ENCODE results near the gene TEX28. TPM values are rescaled to one million over a fixed set of nuclear protein-coding genes. Genes with fewer than 3 reads are reported as not detected.
"Not testable (repeated sequence)": the region's sequence is repeated elsewhere in the genome, so short reads cannot be mapped to it uniquely, and the experiment has no call there.

The TEX28 gene
- total and polyA plus RNA-seq, 2 experiments from 2014 or later: not detected

DNA sequence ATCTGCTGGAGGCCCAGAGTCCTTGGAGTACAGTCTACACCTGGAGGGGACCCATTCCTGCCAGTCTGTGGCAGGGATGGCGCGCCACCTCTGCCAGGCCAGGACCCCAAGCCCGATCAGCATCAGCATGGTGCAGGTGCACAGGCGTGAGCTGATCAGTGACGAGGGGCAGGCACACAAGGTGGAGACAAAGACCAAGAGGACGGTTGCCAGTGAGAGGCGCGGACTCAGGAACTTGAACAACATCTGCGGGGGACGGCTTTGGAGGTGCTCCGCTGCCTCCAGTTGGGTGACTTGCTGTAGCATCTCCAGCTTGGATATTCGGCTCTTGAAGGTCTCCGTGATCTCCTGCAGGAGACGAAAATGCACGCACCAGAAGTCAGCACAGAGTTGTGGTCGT, 61.3 kb downstream of the TEX28 start:
- H3F3A ChIP-seq (replicated peaks; ENCODE audit: low read depth); DNase-seq (ENCODE audit: low spot score); H3K4me2 ChIP-seq; H3K4me1 ChIP-seq (ENCODE audit: insufficient read depth); H3K27me3 ChIP-seq (ENCODE audit: insufficient read depth); H3K4me3 ChIP-seq; H3K4me3 Mint-ChIP-seq; H4K20me1 ChIP-seq (replicated peaks; ENCODE audit: insufficient read depth); H3K27me3 Mint-ChIP-seq (ENCODE audit: insufficient read depth, low read depth, poor library complexity); H3K9me3 Mint-ChIP-seq; H3K36me3 ChIP-seq (ENCODE audit: insufficient read depth); H3K4me1 Mint-ChIP-seq; H3K27ac ChIP-seq (ENCODE audit: low read depth); H2AFZ ChIP-seq; H3K36me3 Mint-ChIP-seq (ENCODE audit: low read depth); H3K9me2 ChIP-seq (ENCODE audit: insufficient read depth); H3K79me2 ChIP-seq (replicated peaks; ENCODE audit: insufficient read depth); H3K27ac Mint-ChIP-seq: not testable (repeated sequence)
- peak; percentile 53 for ATAC-seq

DNA sequence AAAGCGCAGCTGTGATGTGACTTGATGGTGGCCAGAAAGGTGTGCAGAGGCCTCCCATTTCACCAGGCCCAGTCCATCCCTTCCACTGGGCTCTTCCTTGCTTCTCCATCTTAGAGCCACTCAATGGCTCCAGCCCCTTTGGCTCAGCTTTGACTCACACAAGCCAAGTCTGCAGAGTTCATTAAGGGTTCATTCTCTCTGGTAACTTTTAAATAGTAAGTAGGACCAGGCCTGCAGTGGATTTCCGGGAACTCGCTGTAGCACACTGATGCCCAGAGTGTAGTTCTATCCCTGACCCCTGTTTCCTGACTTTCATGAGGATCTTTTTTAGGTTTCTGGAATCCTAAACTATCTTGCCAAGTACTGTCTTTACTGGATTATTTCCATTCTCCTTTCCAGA, 63.5 kb downstream of the TEX28 start:
- H3K4me1 ChIP-seq (ENCODE audit: insufficient read depth); H3K4me3 ChIP-seq; H3K9me3 Mint-ChIP-seq; H3K36me3 ChIP-seq (ENCODE audit: insufficient read depth); H3K4me2 ChIP-seq; DNase-seq (ENCODE audit: low spot score); H3K79me2 ChIP-seq (replicated peaks; ENCODE audit: insufficient read depth); H3K4me1 Mint-ChIP-seq; H3K36me3 Mint-ChIP-seq (ENCODE audit: low read depth); H3K27ac Mint-ChIP-seq; H2AFZ ChIP-seq; H3K4me3 Mint-ChIP-seq; H3K27me3 ChIP-seq (ENCODE audit: insufficient read depth); H3K9me2 ChIP-seq (ENCODE audit: insufficient read depth); H3K27me3 Mint-ChIP-seq (ENCODE audit: insufficient read depth, low read depth, poor library complexity); H3F3A ChIP-seq (replicated peaks; ENCODE audit: low read depth); ATAC-seq; H3K27ac ChIP-seq (ENCODE audit: low read depth); H4K20me1 ChIP-seq (replicated peaks; ENCODE audit: insufficient read depth): not testable (repeated sequence)

DNA sequence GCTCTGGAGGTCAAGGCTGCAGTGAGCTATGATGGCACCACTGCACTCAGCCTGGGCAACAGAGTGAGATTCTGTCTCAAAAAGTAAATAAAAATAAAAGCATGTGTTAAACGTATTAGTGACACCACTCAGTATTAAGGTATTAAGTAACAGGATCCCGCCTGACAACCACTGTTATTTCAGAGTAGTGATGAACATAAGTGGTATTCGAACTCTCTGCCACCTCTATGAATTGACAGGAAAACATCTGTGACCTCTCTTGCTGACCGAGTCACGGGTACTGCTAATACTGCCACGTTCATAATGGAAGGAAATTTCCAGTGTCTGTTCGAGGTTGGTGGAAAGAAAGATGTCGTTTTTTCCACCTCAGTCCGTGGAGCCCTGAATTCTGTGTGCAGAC, 68.2 kb downstream of the TEX28 start:
- not testable (repeated sequence) for DNase-seq (ENCODE audit: low spot score); ATAC-seq; H3K9me3 Mint-ChIP-seq; H3K4me2 ChIP-seq; H3F3A ChIP-seq (replicated peaks; ENCODE audit: low read depth); H3K36me3 ChIP-seq (ENCODE audit: insufficient read depth); H3K4me3 ChIP-seq; H3K36me3 Mint-ChIP-seq (ENCODE audit: low read depth); H2AFZ ChIP-seq; H3K27me3 Mint-ChIP-seq (ENCODE audit: insufficient read depth, low read depth, poor library complexity); H3K4me1 Mint-ChIP-seq; H4K20me1 ChIP-seq (replicated peaks; ENCODE audit: insufficient read depth); H3K4me3 Mint-ChIP-seq; H3K4me1 ChIP-seq (ENCODE audit: insufficient read depth); H3K27ac Mint-ChIP-seq; H3K27ac ChIP-seq (ENCODE audit: low read depth); H3K79me2 ChIP-seq (replicated peaks; ENCODE audit: insufficient read depth); H3K9me2 ChIP-seq (ENCODE audit: insufficient read depth); H3K27me3 ChIP-seq (ENCODE audit: insufficient read depth)

DNA sequence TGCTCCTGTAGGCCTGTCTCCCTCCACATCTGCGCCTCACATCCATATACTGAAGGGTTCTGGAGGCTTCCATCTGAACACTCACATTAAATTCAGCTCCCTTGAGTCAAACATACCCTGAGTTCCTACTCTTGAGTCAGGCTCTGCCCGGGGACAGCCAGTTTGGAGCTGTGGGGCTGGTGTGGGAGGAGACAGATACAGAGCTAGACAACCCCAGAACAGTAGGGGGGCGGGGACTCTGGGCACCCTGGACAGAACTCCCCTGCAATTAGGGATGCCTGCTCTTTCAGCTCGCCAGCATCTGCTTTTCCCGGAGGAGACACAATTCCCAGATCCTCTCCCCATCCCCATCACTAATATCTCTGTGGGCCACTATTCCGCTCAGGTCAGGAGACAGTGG, 69.6 kb downstream of the TEX28 start:
- H3K4me2 ChIP-seq; H3K4me3 ChIP-seq; H3K4me1 Mint-ChIP-seq; H3K27ac ChIP-seq (ENCODE audit: low read depth); H3K4me3 Mint-ChIP-seq; H3K9me3 Mint-ChIP-seq; H3K4me1 ChIP-seq (ENCODE audit: insufficient read depth); H4K20me1 ChIP-seq (replicated peaks; ENCODE audit: insufficient read depth); H3K36me3 ChIP-seq (ENCODE audit: insufficient read depth); H3K27ac Mint-ChIP-seq; H3K36me3 Mint-ChIP-seq (ENCODE audit: low read depth); H3K27me3 Mint-ChIP-seq (ENCODE audit: insufficient read depth, low read depth, poor library complexity); H3F3A ChIP-seq (replicated peaks; ENCODE audit: low read depth); H3K9me2 ChIP-seq (ENCODE audit: insufficient read depth); H3K79me2 ChIP-seq (replicated peaks; ENCODE audit: insufficient read depth); DNase-seq (ENCODE audit: low spot score); H3K27me3 ChIP-seq (ENCODE audit: insufficient read depth); ATAC-seq; H2AFZ ChIP-seq: not testable (repeated sequence)

Other genes starting within 250 kb of the TEX28 start
- gene MECP2, start 197.4 kb downstream of the TEX28 start, total RNA-seq (2014; rRNA removed; shearing (Covaris generic)): 32.7 and 34.0 TPM in 2 replicates
- 27.4 and 27.7 TPM in 2 replicates for gene MECP2, start 197.4 kb downstream of the TEX28 start, polyA plus RNA-seq (2016; fragmentation: Nextera tagmentation; extraction: Ambion mirVana)
- not detected in 2 replicates for gene OPN1LW, start 150.9 kb downstream of the TEX28 start, total RNA-seq (2014; rRNA removed; shearing (Covaris generic))
- gene OPN1LW, start 150.9 kb downstream of the TEX28 start, polyA plus RNA-seq (2016; fragmentation: Nextera tagmentation; extraction: Ambion mirVana): not detected in 2 replicates
- gene OPN1MW, start 112.5 kb downstream of the TEX28 start, total RNA-seq (2014; rRNA removed; shearing (Covaris generic)): not detected in 2 replicates
- gene OPN1MW, start 112.5 kb downstream of the TEX28 start, polyA plus RNA-seq (2016; fragmentation: Nextera tagmentation; extraction: Ambion mirVana): not detected in 2 replicates
- gene OPN1MW2, start 75.4 kb downstream of the TEX28 start, total RNA-seq (2014; rRNA removed; shearing (Covaris generic)): not detected in 2 replicates
- not detected in 2 replicates for gene OPN1MW2, start 75.4 kb downstream of the TEX28 start, polyA plus RNA-seq (2016; fragmentation: Nextera tagmentation; extraction: Ambion mirVana)
- gene OPN1MW3, start 37.5 kb downstream of the TEX28 start, total RNA-seq (2014; rRNA removed; shearing (Covaris generic)): not detected in 2 replicates
- gene OPN1MW3, start 37.5 kb downstream of the TEX28 start, polyA plus RNA-seq (2016; fragmentation: Nextera tagmentation; extraction: Ambion mirVana): not detected in 2 replicates
- not detected in 2 replicates for gene TKTL1, start 671 bp upstream of the TEX28 start, total RNA-seq (2014; rRNA removed; shearing (Covaris generic))
- gene TKTL1, start 671 bp upstream of the TEX28 start, polyA plus RNA-seq (2016; fragmentation: Nextera tagmentation; extraction: Ambion mirVana): not detected in 2 replicates
- gene FLNA, start 79.5 kb upstream of the TEX28 start, total RNA-seq (2014; rRNA removed; shearing (Covaris generic)): 1,228 and 1,445 TPM in 2 replicates
- gene FLNA, start 79.5 kb upstream of the TEX28 start, polyA plus RNA-seq (2016; fragmentation: Nextera tagmentation; extraction: Ambion mirVana): 579 and 629 TPM in 2 replicates
- 76.0 and 78.6 TPM in 2 replicates for gene EMD, start 84.2 kb upstream of the TEX28 start, total RNA-seq (2014; rRNA removed; shearing (Covaris generic))
- 74.2 and 78.3 TPM in 2 replicates for gene EMD, start 84.2 kb upstream of the TEX28 start, polyA plus RNA-seq (2016; fragmentation: Nextera tagmentation; extraction: Ambion mirVana)
- 3,338 and 4,929 TPM in 2 replicates for gene RPL10, start 103.3 kb upstream of the TEX28 start, total RNA-seq (2014; rRNA removed; shearing (Covaris generic))
- gene RPL10, start 103.3 kb upstream of the TEX28 start, polyA plus RNA-seq (2016; fragmentation: Nextera tagmentation; extraction: Ambion mirVana): 1,696 and 1,721 TPM in 2 replicates
- gene DNASE1L1, start 114.1 kb upstream of the TEX28 start, total RNA-seq (2014; rRNA removed; shearing (Covaris generic)): 16.0 and 16.1 TPM in 2 replicates
- 3.3 and 4.1 TPM in 2 replicates for gene DNASE1L1, start 114.1 kb upstream of the TEX28 start, polyA plus RNA-seq (2016; fragmentation: Nextera tagmentation; extraction: Ambion mirVana)
- gene TAFAZZIN, start 116.4 kb upstream of the TEX28 start, total RNA-seq (2014; rRNA removed; shearing (Covaris generic)): 36.0 and 43.3 TPM in 2 replicates
- gene TAFAZZIN, start 116.4 kb upstream of the TEX28 start, polyA plus RNA-seq (2016; fragmentation: Nextera tagmentation; extraction: Ambion mirVana): 24.1 and 26.1 TPM in 2 replicates
- 52.1 and 53.4 TPM in 2 replicates for gene ATP6AP1, start 133.6 kb upstream of the TEX28 start, total RNA-seq (2014; rRNA removed; shearing (Covaris generic))
- gene ATP6AP1, start 133.6 kb upstream of the TEX28 start, polyA plus RNA-seq (2016; fragmentation: Nextera tagmentation; extraction: Ambion mirVana): 37.7 and 39.4 TPM in 2 replicates
- gene GDI1, start 142.0 kb upstream of the TEX28 start, total RNA-seq (2014; rRNA removed; shearing (Covaris generic)): 95.9 and 96.1 TPM in 2 replicates
- gene GDI1, start 142.0 kb upstream of the TEX28 start, polyA plus RNA-seq (2016; fragmentation: Nextera tagmentation; extraction: Ambion mirVana): 48.5 and 49.1 TPM in 2 replicates
- gene FAM50A, start 149.0 kb upstream of the TEX28 start, total RNA-seq (2014; rRNA removed; shearing (Covaris generic)): 20.9 and 23.9 TPM in 2 replicates
- 77.6 and 91.3 TPM in 2 replicates for gene FAM50A, start 149.0 kb upstream of the TEX28 start, polyA plus RNA-seq (2016; fragmentation: Nextera tagmentation; extraction: Ambion mirVana)
- 5.4 and 7.0 TPM in 2 replicates for gene PLXNA3, start 163.2 kb upstream of the TEX28 start, total RNA-seq (2014; rRNA removed; shearing (Covaris generic))
- 2.7 and 4.1 TPM in 2 replicates for gene PLXNA3, start 163.2 kb upstream of the TEX28 start, polyA plus RNA-seq (2016; fragmentation: Nextera tagmentation; extraction: Ambion mirVana)
- 60.3 and 71.0 TPM in 2 replicates for gene LAGE3, start 184.2 kb upstream of the TEX28 start, total RNA-seq (2014; rRNA removed; shearing (Covaris generic))
- gene LAGE3, start 184.2 kb upstream of the TEX28 start, polyA plus RNA-seq (2016; fragmentation: Nextera tagmentation; extraction: Ambion mirVana): 76.5 and 84.5 TPM in 2 replicates
- gene UBL4A, start 191.5 kb upstream of the TEX28 start, total RNA-seq (2014; rRNA removed; shearing (Covaris generic)): 39.0 and 43.7 TPM in 2 replicates
- 15.2 and 15.6 TPM in 2 replicates for gene UBL4A, start 191.5 kb upstream of the TEX28 start, polyA plus RNA-seq (2016; fragmentation: Nextera tagmentation; extraction: Ambion mirVana)
- 9.5 and 17.6 TPM in 2 replicates for gene SLC10A3, start 195.5 kb upstream of the TEX28 start, total RNA-seq (2014; rRNA removed; shearing (Covaris generic))
- gene SLC10A3, start 195.5 kb upstream of the TEX28 start, polyA plus RNA-seq (2016; fragmentation: Nextera tagmentation; extraction: Ambion mirVana): 7.3 and 7.6 TPM in 2 replicates
- gene FAM3A, start 221.1 kb upstream of the TEX28 start, total RNA-seq (2014; rRNA removed; shearing (Covaris generic)): 14.0 and 16.5 TPM in 2 replicates
- gene FAM3A, start 221.1 kb upstream of the TEX28 start, polyA plus RNA-seq (2016; fragmentation: Nextera tagmentation; extraction: Ambion mirVana): 11.8 and 12.0 TPM in 2 replicates